ENCODE results near the gene TRIM8.

GRCh38 chr10:102641402-102641801 is 2.9 kb upstream of the TRIM8 start:
- TF ChIP-seq, protein P1, sequence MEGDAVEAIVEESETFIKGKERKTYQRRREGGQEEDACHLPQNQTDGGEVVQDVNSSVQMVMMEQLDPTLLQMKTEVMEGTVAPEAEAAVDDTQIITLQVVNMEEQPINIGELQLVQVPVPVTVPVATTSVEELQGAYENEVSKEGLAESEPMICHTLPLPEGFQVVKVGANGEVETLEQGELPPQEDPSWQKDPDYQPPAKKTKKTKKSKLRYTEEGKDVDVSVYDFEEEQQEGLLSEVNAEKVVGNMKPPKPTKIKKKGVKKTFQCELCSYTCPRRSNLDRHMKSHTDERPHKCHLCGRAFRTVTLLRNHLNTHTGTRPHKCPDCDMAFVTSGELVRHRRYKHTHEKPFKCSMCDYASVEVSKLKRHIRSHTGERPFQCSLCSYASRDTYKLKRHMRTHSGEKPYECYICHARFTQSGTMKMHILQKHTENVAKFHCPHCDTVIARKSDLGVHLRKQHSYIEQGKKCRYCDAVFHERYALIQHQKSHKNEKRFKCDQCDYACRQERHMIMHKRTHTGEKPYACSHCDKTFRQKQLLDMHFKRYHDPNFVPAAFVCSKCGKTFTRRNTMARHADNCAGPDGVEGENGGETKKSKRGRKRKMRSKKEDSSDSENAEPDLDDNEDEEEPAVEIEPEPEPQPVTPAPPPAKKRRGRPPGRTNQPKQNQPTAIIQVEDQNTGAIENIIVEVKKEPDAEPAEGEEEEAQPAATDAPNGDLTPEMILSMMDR (IDR thresholded peaks at IDR 0.05) = no peak
- TF ChIP-seq GABPB1 (CRISPR knock-in tag; IDR thresholded peaks at IDR 0.05) (no peak), HMGXB4 (CRISPR knock-in tag; IDR thresholded peaks at IDR 0.05) (no peak), OVOL2 (CRISPR knock-in tag; IDR thresholded peaks at IDR 0.05; ENCODE audit: borderline replicate concordance) (no peak), NR3C1 (CRISPR knock-in tag; conservative IDR thresholded peaks at IDR 0.05; ENCODE audit: low read depth) (no peak)

Data from WTC11 (cell line).